Left renal cortex interstitium (tissue), 4 donors: ENCODE results near the gene TAOK1. TPM values are rescaled to one million over a fixed set of nuclear protein-coding genes. Genes with fewer than 3 reads are reported as not detected.
A peak's percentile ranks its signal among the peaks of the same experiment; 100 is the strongest.

ENCODE experiments used
- DNase-seq, 4 donors: peaks; one replicate each; pipeline ENCODE4 v3.0.0-alpha.2; 2013; ENCODE audit warnings: low read depth in 4 of 4, low spot score in 2 of 4, missing footprints in 1 of 4
- polyA plus RNA-seq, 4 donors: library from polyadenylated mRNA; unstranded; fragments of 120-200 nt; gene quantifications; one replicate each; pipeline ENCODE4 v1.2.1, GENCODE V29; 2013; ENCODE audit not compliant: insufficient read length in 4 of 4

Gene TAOK1
- polyA plus RNA-seq, 4 donors = 41.2 to 51.6 (median 45.6) TPM

DNA sequence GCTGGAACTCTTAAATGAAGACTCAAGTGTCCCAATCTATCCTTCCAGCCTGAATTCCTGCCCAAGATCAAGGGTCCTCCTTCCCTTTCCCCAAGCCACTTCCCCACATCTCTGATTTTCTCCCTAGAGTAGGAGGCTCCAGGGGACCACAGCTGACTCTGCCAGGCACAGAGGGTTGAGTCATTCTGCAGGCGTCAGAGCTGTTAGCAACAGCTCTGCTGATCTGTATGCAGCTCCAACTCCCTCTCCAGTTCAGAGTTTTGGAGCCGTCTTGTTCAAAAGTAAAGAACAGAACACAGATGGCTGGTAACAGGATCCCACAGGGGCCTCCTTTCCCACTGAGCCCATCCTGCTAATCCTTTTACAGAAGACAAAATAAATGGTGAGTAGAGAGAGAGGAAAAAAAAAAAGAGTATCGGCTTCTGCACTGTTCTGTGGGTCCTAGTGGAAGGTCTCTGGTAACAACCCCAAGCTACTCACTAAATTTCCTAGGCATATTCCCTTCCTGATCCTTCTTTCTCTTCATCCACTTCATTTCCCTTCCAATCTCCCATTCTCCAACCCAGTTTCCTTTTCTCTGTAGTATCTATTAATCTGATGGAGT lies 13.4 kb upstream of the TAOK1 start:
- DNase-seq = no peak

DNA sequence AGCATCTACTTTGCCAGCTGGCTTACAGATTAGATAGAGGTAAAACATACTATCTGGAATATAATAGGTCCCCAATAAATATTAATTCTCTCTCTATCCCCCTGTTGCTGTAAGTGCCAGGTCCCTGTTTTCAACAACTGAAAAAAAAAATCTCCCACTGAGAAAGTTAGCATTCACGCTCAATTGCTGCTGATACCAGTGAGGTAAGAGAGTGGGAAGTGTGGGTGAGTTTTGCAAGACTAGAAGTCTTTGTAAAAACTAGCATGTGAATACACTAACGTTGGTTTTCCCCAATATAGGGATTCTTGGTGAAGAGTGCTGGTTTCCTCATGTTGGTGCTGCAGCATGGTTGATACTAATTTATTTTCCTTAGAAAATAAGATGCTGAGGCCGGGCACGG lies 11.7 kb upstream of the TAOK1 start:
- DNase-seq = no peak

DNA sequence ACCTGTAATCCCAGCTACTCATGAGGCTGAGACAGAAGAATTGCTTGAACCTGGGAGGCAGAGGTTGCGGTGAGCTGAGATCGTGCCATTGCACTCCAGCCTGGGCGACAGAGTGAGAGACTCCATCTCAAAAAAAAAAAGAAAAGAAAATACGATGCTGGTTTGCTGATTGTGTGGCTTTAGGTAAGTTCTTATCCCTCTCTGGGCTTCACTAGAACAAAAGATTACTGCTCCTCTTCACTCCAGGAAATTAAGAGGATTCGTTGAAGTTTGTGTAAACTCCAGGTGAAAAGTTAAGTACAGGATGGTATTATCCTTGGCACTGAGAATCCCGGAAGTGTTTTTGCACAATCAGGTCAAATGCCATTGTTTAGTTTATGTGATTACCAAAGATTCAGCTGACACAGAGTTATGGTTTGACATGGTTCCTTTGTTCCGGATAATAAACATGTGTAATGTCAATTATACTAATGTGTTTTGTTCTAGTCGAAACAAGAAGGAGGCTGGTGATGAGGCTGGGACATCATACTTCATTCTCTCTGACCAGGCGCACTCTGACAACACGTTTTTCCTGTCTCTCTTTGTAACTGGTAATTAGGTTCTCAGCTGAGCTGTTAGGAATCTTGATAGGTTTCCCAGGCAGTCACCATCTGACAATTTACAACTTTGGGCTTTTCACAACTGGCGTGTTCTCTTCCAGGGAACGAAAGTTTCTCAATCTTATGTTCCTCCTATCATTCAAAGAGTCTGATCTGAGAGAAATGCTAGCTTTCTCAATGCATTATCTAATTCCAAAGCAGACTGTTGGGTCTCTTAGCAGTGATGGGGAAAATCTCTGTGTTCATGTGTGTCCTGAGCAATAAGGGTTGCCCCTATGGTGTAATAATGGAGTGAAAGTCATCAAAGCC lies 10.8 kb upstream of the TAOK1 start:
- DNase-seq = no peak

DNA sequence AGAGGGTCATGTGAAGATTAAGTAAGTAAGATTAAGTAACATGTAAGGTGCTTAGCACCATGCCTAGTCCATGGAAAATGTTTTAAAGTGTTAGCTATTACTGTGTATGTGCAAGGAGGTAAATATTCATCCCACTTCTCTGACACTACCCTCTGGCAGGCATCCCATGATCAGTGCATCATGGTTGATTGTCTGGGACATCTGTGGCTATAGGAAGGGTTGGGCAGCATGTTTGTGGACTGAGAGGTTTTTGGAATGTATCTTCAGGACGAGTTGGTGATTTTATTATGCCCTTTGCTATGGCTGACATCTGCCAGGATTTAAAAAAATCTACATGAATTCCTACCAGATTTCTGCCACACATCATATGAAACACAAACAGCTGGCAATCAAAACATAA lies 6.5 kb upstream of the TAOK1 start:
- DNase-seq = no peak

DNA sequence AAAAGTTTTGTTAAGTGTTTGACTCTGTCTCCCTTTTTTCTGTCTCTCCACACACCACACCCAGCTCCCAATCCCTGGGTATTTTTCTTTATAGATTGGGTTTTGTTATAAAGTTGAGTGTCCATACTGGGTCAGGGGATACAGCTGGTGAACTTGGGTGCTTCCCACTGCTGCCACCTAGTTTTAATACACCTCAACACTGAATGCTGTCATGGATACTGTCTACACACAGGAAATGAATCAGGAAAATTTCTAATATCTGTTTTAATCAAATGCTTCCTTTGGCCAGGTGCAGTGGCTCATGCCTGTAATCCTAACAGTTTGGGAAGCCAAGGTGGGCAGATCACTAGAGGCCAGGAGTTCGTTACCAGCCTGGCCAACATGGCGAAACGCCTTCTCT lies 5.3 kb upstream of the TAOK1 start:
- no peak for DNase-seq

DNA sequence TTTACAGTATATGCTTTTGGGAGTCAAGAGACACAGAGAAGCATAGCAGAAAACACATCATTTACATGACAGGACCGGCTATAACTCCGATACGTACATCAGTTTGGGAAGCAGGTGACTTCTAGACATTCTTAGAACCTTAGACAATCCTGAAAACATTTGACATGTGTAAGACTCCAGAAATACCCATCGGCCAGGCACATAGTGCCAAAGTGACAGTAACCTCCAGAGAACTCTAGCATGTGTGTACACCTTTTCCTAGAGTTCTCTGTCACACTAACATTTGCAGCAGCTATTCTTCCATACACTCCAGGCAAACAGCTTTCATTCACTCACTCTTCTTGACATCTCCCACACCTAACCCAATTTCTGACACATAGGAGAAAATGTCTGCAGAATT lies 3.4 kb upstream of the TAOK1 start:
- DNase-seq = no peak

DNA sequence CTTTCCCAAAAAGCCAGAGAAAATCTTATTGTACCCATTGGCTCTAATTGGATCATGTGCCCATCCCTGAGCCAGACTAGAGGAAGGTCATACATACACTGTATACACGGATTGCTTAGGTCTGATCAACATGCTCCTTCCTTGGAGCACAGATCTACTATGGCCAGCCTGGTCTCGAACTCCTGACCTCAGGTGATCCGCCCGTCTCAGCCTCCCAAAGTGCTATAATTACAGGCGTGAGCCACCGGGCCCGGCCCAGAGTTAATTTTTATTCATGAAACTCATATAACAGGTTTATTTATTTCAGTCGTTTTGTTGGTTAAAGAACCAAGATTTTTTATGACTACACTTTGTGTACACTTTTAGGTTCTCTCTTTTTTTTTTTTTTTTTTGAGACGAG lies 1.2 kb upstream of the TAOK1 start:
- no peak for DNase-seq

DNA sequence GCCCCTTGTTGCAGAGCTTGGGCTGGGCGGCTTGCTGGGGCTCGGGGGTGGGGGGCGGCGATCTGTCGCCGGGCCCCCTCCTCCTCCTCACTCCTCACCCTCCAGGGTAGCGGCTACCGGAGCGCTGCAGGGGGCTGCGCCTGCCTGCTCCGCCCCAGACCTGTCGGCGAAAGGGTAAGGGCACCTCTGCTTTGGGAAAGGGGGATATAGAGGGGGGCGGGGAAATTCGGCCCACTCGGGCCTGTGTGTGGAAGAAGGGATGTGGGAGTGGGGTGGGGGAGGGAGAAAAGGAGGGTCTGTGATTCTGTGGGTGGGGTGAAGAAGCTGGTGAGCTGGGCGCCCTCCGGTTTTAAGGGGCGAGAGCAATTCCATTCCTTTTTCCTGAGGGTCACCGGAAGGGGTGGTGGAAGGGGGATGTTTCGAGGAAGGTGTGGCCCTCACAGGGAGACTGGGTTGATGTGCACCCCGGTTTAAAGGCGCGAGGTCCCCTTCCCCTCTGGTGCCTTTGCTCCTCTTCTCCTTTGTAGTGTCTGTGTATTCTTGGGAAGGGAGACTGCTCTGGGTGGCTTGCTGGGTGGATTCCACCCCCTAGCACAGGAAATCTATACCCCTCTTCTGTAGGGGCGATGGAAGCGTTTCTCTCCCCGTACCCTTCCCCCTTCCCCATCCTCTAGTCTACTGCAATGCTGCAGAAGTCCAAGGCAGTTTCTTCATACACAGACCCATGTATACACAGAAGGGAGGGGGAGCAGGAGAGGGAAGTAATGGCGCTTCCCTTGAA lies 878 bp downstream of the TAOK1 start:
- DNase-seq = peak in 1 of 4 donors; percentile 31

DNA sequence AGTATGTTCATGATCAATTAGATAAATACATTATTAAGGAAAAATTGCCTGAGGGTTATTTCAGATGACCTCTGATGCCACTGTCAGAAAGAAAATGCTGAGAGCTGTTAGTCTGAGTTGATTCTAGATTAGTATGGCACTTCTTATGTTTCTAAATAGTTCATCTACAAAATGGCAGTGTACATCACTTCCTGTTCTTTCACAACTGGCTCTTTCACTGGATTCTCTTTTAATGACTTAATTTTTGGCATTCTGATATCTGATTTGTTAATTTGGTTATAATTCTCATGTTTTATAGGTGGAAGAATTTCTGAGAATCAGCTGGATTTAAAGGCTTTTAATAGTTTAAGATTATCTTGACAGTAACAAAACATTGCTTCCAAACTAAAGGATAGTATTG lies 3.3 kb downstream of the TAOK1 start:
- no peak for DNase-seq

DNA sequence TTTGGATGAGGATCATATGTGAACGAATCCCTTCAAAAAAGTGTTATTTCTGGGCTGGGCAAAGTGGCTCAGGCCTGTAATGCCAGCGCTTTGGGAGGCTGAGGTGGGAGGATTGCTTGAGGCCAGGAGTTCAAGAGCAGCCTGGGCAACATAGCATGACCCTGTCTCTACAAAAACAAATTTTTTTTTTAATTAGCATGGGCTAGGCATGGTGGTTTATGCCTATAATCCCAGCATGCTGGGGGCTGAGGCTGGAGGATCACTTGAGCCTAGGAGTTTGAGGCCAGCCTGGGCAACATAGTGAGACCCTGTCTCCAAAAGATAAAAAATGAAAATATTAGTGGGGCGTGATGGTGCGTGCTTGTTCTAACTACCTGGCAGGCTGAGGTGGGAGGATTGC lies 4.6 kb downstream of the TAOK1 start:
- DNase-seq = no peak

DNA sequence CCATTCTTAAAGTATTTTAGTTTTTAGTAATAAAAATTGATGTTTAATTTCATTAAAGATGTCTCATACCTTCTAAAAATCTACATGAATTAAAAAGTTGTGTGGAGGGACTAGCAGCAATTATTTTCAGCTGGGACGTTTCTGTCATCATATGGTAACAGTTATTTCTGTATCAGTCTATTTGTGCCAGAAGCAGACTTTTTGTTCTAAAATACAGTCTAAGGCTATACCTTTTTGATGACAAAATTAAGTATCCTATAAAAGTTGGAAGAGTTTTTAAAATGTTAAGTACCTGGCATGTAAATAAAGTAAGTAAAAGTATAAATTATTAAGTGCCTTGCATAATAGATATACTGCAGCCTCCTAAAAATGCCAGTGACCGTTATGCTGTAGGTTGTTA lies 5.9 kb downstream of the TAOK1 start:
- DNase-seq = no peak

DNA sequence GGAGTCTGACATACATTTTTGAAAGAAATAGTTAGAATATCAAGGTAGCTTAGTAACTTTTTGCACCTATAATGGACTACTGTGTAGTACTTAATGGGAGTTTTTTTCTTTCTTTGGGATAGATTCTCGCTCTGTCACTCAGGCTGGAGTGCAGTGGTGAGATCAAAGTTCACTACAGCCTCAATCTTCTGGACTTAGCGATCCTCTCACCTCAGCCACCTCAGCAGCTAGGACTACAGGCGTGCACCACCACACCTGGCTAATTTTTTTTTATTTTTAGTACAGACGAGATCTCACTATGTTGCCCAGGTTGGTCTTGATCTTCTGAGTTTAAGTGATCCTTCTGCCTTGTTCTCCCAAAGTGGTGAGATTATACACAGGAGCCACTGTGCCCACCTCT lies 9.5 kb downstream of the TAOK1 start:
- DNase-seq = no peak

DNA sequence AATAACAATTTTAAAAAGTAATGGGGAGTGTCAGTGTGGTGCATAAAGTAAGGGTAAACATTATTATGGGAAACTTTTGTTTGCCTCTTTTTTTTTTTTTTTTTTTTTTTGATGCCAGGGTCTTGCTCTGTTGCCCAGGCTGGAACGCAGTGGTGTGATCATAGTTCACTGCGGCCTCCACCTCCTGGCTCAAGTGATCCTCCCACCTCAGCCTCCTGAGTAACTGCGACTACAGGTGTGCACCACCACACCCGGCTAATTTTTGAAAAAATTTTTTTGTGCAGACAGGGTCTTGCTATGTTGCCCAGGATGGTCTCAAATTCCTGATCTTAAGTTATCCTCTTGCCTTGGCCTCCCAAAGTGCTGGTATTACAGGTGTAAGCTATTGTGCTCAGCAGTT lies 10.7 kb downstream of the TAOK1 start:
- no peak for DNase-seq

DNA sequence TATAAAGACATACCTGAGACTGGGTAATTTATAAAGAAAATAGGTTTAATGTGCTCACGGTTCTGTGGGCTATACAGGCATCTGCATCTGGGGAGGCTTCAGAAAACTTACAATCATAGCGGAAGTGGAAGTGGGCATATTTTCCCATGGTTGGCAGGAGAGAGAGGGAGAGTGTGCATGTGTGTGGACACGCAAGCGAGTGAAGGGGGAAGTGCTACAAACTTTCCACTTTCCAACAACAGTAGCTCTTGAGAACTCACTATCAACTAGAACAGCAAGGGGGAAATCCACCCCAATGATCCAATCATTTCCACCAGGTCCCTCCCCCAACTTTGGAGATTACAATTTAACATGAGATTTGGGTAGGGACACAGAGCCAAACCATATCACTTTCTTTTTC lies 11.1 kb downstream of the TAOK1 start:
- no peak for DNase-seq

DNA sequence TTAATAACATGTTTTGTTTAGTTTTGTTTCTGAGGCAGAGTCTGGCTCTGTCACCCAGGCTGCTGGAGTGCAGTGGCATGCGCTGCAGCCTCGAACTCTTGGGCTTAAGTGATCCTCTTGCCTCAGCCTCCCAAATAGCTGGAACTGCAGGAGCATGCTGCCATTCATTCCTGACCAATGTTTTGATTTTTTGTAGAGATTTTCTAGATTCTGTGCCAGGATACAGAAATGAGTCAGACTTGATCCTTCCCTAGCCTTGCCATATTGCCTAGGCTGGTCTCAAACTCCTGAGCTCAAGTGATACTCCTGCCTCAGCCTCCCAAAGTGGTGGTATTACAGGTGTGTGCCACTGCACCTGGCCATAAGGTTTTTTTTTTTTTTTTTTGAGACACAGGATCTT lies 17.7 kb downstream of the TAOK1 start:
- DNase-seq = no peak

DNA sequence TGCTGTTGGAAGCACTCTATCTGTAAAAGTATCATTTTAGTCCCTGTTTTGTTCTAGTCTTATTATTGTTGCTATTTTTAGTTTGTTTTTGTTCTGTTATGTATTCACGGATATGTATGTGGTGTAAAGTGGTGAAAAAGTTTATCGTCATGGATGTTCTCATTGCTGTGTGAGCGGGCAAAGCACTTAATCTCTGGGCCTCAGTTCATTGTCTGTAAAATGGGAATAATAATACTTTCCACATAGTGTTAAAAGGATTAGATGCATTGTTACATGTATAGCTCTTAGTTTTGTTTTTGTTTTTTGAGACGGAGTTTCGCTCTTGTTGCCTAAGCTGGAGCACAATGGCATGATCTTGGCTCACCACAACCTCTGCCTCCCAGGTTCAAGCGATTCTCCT lies 19.8 kb downstream of the TAOK1 start:
- DNase-seq = no peak

DNA sequence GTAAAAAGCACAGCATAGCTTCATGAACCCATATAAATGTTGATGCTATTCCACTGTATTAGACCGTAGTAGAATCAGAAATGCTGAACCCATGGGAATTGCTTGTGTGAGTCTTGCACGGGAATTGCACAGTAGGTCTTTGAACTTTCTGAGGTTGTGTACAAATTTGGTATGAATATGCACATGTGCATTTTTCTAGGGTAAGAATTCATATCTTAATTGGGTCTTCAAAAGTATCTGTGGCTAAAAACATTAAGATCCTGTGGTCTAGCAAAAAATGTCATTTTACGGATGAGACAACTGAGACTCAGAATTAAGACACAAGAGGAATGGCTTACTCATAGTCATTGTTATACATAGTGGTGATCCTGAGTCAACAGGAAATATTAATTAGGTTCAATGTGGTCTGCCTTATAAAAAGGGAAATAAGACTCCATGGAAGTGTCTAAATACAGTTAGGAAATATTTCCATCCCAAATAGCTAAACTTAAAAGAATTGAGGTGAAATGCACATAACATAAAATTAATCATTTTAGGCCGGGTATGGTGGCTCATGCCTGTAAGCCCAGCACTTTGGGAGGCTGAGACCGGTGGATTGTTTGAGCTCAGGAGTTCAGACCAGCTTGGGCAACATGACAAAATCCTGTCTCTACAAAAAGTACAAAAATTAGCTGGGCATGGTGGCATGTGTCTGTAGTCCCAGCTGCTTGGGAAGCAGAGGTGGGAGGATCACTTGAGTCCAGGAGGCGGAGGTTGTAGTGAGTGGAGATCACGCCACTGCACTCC lies 22.8 kb downstream of the TAOK1 start:
- no peak for DNase-seq

DNA sequence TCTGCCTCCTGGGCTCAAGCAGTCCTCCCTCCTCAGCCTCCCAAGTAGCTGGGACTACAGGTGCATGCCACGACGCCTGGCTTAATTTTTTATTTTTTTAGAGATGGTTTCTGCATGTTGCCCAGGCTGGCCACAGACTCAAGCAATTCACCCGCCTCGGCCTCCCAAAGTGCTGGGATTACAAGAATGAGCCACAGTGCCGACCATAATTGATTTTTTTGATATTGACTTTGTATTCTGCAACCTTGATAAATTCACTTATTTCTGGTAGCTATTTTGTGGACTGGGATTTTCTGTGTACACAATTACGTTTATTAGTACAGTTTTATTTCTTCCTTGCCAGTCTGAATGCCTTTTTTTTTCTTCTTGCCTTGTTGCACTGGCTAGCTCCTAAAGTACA lies 30.0 kb downstream of the TAOK1 start:
- DNase-seq = no peak

DNA sequence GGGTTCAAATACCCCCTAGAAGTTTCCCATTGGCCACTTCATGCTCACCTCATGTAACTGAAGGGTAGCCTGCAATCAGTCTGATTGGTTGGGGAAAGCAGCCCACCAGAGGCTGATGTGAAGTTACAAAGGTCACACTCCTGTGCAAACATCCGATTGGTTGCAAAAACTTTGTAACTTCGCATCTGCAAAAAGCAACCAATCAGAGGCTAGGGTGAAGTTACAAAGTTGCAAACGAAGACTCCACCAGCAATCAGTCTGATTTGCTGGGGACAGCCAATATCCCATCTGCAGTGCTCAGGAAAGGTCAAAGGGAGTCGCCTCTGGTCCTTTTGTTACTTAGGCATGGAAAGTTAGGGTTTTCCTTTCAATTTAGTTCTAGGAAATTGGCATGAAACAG lies 40.1 kb downstream of the TAOK1 start:
- no peak for DNase-seq

DNA sequence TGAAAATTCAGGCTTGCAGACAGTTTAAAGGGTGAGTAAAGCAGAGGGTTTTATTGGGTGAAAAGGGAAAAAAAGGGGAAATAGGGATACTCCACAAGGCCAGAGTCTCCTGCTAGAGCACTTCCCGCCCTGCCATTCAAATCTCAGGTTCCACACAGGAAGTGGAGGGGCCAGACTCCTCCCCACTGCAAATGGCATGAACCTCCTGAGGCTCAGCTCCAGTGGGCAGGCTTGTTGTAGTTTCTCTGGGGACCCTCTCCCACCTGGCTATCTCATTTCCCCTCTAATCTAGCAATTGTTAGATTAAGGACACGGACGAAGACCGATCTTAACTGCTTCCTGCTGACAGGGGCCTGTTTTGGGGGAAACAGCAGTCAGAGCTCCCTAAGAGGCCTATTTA lies 43.4 kb downstream of the TAOK1 start:
- DNase-seq = peak in 2 of 4 donors; percentile 2 to 10

DNA sequence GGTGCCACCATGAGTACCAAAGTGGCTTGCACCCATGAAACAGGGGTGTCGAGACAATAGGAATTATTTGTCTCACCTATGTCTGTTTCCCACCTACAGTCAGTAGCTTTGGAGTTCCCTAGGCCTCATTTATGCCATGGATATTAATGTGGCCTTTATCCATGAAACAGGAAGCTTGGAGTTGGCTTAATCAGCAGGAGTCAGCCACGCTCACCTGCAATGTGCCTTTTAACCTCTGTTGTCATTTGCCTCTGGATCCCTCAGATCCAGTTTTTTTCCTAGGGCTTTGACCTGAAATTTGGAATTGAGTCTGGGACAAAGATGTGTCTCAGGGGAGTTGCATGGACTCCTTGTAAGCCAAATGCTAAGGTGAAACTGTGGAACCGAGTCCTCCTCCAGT lies 44.4 kb downstream of the TAOK1 start:
- no peak for DNase-seq
